HEK293 (cell line): ENCODE measurements around the gene EBF4.

Experiments used
- GLIS1 ChIP-seq: fragments of 450-650 bp; formaldehyde crosslinking; IDR thresholded peaks from 2 replicates; pipeline ENCODE4 v1.5.1; 2016; ENCODE audit warnings: missing biosample characterization, missing genetic modification characterization
- IKZF3 ChIP-seq: fragments of 450-650 bp; IDR thresholded peaks from 2 replicates; pipeline ENCODE4 v1.5.0; 2018; ENCODE audit warnings: missing biosample characterization, mild to moderate bottlenecking, missing genetic modification characterization, moderate library complexity
- ZNF549 ChIP-seq: fragments of 450-650 bp; IDR thresholded peaks from 2 replicates; pipeline ENCODE4 v1.5.1; 2018; ENCODE audit warnings: missing biosample characterization, missing genetic modification characterization, mild to moderate bottlenecking, inconsistent platforms, moderate library complexity
- ZNF596 ChIP-seq: fragments of 450-650 bp; IDR thresholded peaks from 2 replicates; pipeline ENCODE4 v1.5.0; 2018; ENCODE audit warnings: missing biosample characterization, mild to moderate bottlenecking, missing genetic modification characterization, moderate library complexity
- ZNF610 ChIP-seq: fragments of 450-650 bp; formaldehyde crosslinking; IDR thresholded peaks from 2 replicates; pipeline ENCODE4 v1.5.1; 2016; ENCODE audit warnings: missing biosample characterization, missing genetic modification characterization, borderline replicate concordance
- ZNF629 ChIP-seq: fragments of 450-650 bp; formaldehyde crosslinking; IDR thresholded peaks from 2 replicates; pipeline ENCODE4 v1.5.1; 2017; ENCODE audit warnings: missing biosample characterization, missing genetic modification characterization
- ZNF707 ChIP-seq: fragments of 450-650 bp; formaldehyde crosslinking; IDR thresholded peaks from 2 replicates; pipeline ENCODE4 v1.5.1; 2016; ENCODE audit warnings: missing biosample characterization, missing genetic modification characterization
- TF ChIP-seq, protein P1 (sequence below): fragments of 450-650 bp; formaldehyde crosslinking; IDR thresholded peaks from 2 replicates; pipeline ENCODE4 v1.5.1; 2016; ENCODE audit warnings: missing biosample characterization, missing genetic modification characterization
- TF ChIP-seq, protein P2 (sequence below): fragments of 450-650 bp; formaldehyde crosslinking; IDR thresholded peaks from 2 replicates; pipeline ENCODE4 v1.5.1; 2016; ENCODE audit warnings: missing biosample characterization, missing genetic modification characterization, low read depth
- TF ChIP-seq, protein P3 (sequence below): fragments of 450-650 bp; formaldehyde crosslinking; IDR thresholded peaks from 2 replicates; pipeline ENCODE4 v1.5.1; 2016; ENCODE audit warnings: missing biosample characterization, missing genetic modification characterization

DNA sequence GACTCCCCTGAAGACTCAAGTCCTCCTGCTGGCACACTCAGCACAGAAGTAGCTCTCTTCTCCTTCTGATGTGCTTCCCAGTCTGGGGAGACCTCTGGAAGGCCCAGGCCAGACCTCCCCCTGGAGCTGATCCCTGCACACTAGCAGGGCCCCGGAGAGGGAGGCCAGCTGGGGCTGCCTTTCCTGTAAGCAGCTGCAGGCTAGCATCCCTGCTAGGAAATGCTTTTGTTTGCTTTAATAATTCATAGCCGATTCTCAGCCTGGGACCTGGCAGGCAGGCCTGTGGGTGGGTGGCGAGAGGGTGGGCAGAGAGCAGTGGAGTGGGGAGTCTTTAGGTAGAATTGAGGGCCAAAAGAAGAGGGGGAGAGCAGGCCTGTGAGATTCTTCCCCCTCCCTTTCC, 5.2 kb downstream of the EBF4 start:
- TF ChIP-seq ZNF610 (tag by site-specific recombination), result no peak
- TF ChIP-seq ZNF707 (tag by site-specific recombination), result no peak
- no peak for TF ChIP-seq ZNF596 (tag by site-specific recombination)
- TF ChIP-seq, protein P1, sequence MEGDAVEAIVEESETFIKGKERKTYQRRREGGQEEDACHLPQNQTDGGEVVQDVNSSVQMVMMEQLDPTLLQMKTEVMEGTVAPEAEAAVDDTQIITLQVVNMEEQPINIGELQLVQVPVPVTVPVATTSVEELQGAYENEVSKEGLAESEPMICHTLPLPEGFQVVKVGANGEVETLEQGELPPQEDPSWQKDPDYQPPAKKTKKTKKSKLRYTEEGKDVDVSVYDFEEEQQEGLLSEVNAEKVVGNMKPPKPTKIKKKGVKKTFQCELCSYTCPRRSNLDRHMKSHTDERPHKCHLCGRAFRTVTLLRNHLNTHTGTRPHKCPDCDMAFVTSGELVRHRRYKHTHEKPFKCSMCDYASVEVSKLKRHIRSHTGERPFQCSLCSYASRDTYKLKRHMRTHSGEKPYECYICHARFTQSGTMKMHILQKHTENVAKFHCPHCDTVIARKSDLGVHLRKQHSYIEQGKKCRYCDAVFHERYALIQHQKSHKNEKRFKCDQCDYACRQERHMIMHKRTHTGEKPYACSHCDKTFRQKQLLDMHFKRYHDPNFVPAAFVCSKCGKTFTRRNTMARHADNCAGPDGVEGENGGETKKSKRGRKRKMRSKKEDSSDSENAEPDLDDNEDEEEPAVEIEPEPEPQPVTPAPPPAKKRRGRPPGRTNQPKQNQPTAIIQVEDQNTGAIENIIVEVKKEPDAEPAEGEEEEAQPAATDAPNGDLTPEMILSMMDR (tag by site-specific recombination), result no peak
- TF ChIP-seq, protein P2, sequence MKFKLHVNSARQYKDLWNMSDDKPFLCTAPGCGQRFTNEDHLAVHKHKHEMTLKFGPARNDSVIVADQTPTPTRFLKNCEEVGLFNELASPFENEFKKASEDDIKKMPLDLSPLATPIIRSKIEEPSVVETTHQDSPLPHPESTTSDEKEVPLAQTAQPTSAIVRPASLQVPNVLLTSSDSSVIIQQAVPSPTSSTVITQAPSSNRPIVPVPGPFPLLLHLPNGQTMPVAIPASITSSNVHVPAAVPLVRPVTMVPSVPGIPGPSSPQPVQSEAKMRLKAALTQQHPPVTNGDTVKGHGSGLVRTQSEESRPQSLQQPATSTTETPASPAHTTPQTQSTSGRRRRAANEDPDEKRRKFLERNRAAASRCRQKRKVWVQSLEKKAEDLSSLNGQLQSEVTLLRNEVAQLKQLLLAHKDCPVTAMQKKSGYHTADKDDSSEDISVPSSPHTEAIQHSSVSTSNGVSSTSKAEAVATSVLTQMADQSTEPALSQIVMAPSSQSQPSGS (tag by site-specific recombination), result no peak
- TF ChIP-seq, protein P3, sequence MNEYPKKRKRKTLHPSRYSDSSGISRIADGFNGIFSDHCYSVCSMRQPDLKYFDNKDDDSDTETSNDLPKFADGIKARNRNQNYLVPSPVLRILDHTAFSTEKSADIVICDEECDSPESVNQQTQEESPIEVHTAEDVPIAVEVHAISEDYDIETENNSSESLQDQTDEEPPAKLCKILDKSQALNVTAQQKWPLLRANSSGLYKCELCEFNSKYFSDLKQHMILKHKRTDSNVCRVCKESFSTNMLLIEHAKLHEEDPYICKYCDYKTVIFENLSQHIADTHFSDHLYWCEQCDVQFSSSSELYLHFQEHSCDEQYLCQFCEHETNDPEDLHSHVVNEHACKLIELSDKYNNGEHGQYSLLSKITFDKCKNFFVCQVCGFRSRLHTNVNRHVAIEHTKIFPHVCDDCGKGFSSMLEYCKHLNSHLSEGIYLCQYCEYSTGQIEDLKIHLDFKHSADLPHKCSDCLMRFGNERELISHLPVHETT (tag by site-specific recombination), result no peak
- no peak for TF ChIP-seq IKZF3 (tag by site-specific recombination)
- TF ChIP-seq ZNF629 (tag by site-specific recombination), result no peak
- TF ChIP-seq ZNF549 (tag by site-specific recombination), result no peak
- TF ChIP-seq GLIS1, result no peak
